Mesothelial cell of epicardium (in vitro differentiated cells): ENCODE measurements around the gene RXFP2. TPM values are rescaled to one million over a fixed set of nuclear protein-coding genes. Genes with fewer than 3 reads are reported as not detected.

ENCODE experiments used
- DNase-seq, 2 experiments: peaks; one replicate each; pipeline ENCODE4 v3.0.0; 2021; ENCODE audit warnings: low spot score in 2 of 2; ENCODE audit not compliant: unreplicated experiment in 2 of 2
- H3K27ac Mint-ChIP-seq: 2 replicates; pipeline ENCODE4 v1.8.0; 2021; ENCODE audit warnings: mixed read lengths
- H3K27me3 Mint-ChIP-seq: 2 replicates; pipeline ENCODE4 v1.8.0; 2021; ENCODE audit warnings: low read depth, mixed read lengths
- H3K36me3 Mint-ChIP-seq: 2 replicates; pipeline ENCODE4 v1.8.0; 2021; ENCODE audit warnings: mixed read lengths
- H3K4me1 Mint-ChIP-seq: 2 replicates; pipeline ENCODE4 v1.8.0; 2021; ENCODE audit warnings: mixed read lengths
- H3K4me3 Mint-ChIP-seq: 2 replicates; pipeline ENCODE4 v1.8.0; 2021; ENCODE audit warnings: mild to moderate bottlenecking, moderate library complexity, mixed read lengths
- H3K9me3 Mint-ChIP-seq: 2 replicates; pipeline ENCODE4 v1.8.0; 2021; ENCODE audit warnings: mixed read lengths
- total RNA-seq: library from RNA; stranded (reverse); gene quantifications from 3 replicates; pipeline ENCODE4 v1.2.1, GENCODE V29; 2021
- TF ChIP-seq, protein P1 (sequence below): fragments of 200-600 bp; sonication (generic); IDR thresholded peaks from one replicate; pipeline ENCODE4 v1.5.0; 2021; ENCODE audit warnings: antibody characterized with exemption; ENCODE audit not compliant: unreplicated experiment

RXFP2 gene
- total RNA-seq, 1 donor from 2014 or later = 0.45 TPM

DNA sequence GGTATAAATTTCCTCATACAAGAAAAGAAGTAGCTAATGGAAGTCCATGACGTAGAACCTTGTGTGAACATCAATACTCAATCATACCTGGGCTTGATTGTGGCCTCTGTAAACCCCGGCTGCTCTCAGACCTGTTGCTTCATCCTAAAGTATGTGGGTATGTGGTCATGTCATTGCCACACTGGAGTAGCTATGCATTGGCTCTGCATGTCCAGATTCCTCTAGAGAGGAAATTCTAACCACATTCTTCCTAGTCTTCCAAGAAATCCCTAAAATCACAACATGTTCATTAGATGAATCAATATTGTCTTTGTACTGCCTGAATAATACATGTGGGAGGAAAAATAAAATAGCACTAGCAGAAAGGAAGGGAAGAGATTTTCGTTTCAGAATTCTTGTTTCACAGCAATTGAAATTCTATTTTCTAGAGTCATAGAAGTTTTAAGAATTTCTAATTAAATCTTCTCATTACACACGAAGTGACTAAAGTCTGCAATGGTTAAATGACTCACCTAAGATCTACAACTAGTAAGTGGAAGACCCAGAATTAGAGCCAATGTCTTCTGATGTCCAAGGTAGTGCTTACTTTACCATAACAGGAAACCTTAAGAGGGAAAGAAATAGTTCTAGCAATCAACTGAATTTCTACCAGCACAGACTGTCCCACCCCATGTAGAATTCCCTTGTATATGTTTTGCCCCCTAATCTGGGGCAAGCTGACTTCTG, 28.0 kb downstream of the RXFP2 start:
- no peak for DNase-seq
- Mint-ChIP-seq H3K27me3 (peaks cover 19% of the 10 kb centered on the region), H3K4me1 (peaks cover 5% of the 10 kb centered on the region), H3K27ac (no peak overlapping the region), H3K36me3 (no peaks in the 10 kb centered on the region), H3K9me3 (no peaks in the 10 kb centered on the region), H3K4me3 (no peak overlapping the region)
- TF ChIP-seq, protein P1, sequence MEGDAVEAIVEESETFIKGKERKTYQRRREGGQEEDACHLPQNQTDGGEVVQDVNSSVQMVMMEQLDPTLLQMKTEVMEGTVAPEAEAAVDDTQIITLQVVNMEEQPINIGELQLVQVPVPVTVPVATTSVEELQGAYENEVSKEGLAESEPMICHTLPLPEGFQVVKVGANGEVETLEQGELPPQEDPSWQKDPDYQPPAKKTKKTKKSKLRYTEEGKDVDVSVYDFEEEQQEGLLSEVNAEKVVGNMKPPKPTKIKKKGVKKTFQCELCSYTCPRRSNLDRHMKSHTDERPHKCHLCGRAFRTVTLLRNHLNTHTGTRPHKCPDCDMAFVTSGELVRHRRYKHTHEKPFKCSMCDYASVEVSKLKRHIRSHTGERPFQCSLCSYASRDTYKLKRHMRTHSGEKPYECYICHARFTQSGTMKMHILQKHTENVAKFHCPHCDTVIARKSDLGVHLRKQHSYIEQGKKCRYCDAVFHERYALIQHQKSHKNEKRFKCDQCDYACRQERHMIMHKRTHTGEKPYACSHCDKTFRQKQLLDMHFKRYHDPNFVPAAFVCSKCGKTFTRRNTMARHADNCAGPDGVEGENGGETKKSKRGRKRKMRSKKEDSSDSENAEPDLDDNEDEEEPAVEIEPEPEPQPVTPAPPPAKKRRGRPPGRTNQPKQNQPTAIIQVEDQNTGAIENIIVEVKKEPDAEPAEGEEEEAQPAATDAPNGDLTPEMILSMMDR = no peak

DNA sequence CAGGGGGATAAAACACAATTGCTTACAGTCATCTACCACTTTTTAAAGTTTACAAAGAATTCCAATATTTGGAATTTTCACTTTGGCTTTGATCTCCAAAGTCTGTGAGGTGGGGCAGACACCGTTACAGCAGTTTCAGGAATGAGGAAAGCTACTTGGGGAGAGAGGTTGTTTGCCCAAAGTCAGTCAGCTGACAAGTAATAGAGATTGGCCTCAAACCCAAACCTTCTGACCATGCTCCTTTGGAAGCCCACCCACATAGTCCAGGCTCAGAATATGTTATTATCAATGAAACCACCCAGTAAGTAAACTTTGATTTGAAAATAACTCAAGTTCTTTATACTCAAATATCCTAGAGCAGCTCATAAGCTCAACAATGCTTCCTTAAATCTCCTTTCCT, 29.0 kb downstream of the RXFP2 start:
- DNase-seq = no peak
- no peaks in the 10 kb centered on the region for H3K36me3 Mint-ChIP-seq
- TF ChIP-seq, protein P1 = no peak
- H3K4me3 Mint-ChIP-seq = no peak overlapping the region
- H3K27me3 Mint-ChIP-seq = peaks cover 18% of the 10 kb centered on the region
- peaks cover 7% of the 10 kb centered on the region for H3K4me1 Mint-ChIP-seq
- H3K27ac Mint-ChIP-seq = no peak overlapping the region
- no peaks in the 10 kb centered on the region for H3K9me3 Mint-ChIP-seq

DNA sequence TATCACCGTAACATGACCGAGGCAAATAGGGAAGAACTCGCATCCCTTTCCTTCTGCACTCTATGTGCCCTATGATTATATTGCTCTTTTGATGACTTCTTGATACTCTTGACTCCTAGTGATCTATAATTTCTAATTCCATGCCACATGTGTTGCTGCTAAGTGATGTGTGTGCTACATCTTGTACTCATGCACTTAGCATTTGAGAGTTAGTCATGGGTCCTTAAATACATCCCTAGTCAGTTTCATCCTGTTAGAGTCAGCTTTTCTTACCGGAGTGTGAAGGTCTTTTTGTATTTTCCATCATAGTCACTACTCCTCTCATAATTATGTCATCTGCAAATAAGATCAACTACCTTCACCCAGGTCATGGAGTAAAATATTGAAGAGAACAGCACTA, 30.2 kb downstream of the RXFP2 start:
- Mint-ChIP-seq H3K27ac (no peak overlapping the region), H3K4me3 (no peak overlapping the region), H3K4me1 (peaks cover 7% of the 10 kb centered on the region), H3K9me3 (no peaks in the 10 kb centered on the region), H3K36me3 (no peaks in the 10 kb centered on the region), H3K27me3 (peaks cover 17% of the 10 kb centered on the region)
- DNase-seq = no peak
- TF ChIP-seq, protein P1 = no peak

DNA sequence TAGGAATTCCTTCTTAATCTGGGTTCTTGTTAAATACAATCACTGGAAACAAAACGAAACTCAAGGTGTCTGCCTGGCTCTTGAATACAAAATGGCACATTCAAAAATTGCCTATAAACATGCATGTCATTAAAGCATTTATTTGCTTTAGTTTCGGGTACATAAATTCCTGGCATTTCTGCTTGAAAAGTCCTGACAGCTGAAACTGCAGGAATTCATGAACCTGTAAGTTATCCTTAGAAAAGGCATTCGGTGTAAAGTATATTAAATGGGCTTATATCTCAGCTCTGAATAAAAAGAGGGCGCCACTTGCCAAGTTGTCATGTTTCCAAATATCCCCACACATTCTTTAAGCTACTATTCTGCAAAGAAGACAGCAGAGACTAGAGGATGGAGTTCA, 32.9 kb downstream of the RXFP2 start:
- H3K27ac Mint-ChIP-seq = peak overlapping the region; percentile 44
- H3K9me3 Mint-ChIP-seq = no peaks in the 10 kb centered on the region
- H3K4me1 Mint-ChIP-seq = peaks cover 5% of the 10 kb centered on the region
- H3K27me3 Mint-ChIP-seq = peaks cover 10% of the 10 kb centered on the region
- H3K4me3 Mint-ChIP-seq = no peak overlapping the region
- no peaks in the 10 kb centered on the region for H3K36me3 Mint-ChIP-seq
- TF ChIP-seq, protein P1 = no peak
- no peak for DNase-seq

DNA sequence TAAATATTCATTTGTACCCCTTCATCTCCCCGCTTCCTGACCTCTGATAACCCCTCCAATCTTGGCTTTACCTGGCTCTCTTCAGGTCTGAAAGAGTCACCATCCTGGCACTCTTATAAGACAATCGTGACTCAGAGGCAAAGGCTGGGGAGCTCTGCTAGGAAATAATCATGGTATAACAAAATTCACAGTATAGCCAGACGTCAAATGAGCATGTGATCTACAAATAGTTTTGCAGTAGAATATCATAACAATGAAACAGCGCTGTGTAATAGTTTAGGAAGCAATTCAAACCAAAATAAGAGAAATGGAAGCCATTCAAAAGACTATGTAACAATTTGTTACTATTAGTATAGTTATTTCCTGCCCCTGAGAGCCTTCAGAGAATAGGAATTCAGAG, 34.2 kb downstream of the RXFP2 start:
- no peaks in the 10 kb centered on the region for H3K36me3 Mint-ChIP-seq
- no peak overlapping the region for H3K4me3 Mint-ChIP-seq
- DNase-seq = no peak
- peaks cover 9% of the 10 kb centered on the region for H3K27me3 Mint-ChIP-seq
- peaks cover 5% of the 10 kb centered on the region for H3K4me1 Mint-ChIP-seq
- no peaks in the 10 kb centered on the region for H3K9me3 Mint-ChIP-seq
- TF ChIP-seq, protein P1 = no peak
- H3K27ac Mint-ChIP-seq = no peak overlapping the region
